Sigmoid colon (tissue), 7 donors: ENCODE results near the gene ANO6. TPM values are rescaled to one million over a fixed set of nuclear protein-coding genes. Genes with fewer than 3 reads are reported as not detected.

ENCODE experiments used
- DNase-seq: peaks from one replicate; pipeline ENCODE4 v3.0.0-alpha.2; 2019
- H3K27ac ChIP-seq, 4 donors: fragments of 200-600 bp; sonication (generic); one replicate each; pipeline ENCODE4 v1.5.1; 2016 to 2019; ENCODE audit warnings: mild to moderate bottlenecking in 1 of 4
- H3K27me3 ChIP-seq, 3 donors: fragments of 200-600 bp; sonication (generic); one replicate each; pipeline ENCODE4 v1.5.1; 2019; ENCODE audit warnings: mild to moderate bottlenecking in 1 of 3
- H3K36me3 ChIP-seq, 4 donors: fragments of 200-600 bp; sonication (generic); one replicate each; pipeline ENCODE4 v1.5.1; 2016 to 2019
- H3K4me1 ChIP-seq, 4 donors: fragments of 200-600 bp; sonication (generic); one replicate each; pipeline ENCODE4 v1.5.1; 2017 to 2019
- H3K4me3 ChIP-seq, 4 donors: fragments of 200-600 bp; sonication (generic); one replicate each; pipeline ENCODE4 v1.5.1; 2017 to 2019; ENCODE audit warnings: mild to moderate bottlenecking in 2 of 4, moderate library complexity in 1 of 4
- H3K9me3 ChIP-seq, 4 donors: fragments of 200-600 bp in 3 of 4; sonication (generic) in 3 of 4; one replicate each; pipeline versions ENCODE4 v1.5.1 to v1.6.1; 2013 to 2019
- CTCF ChIP-seq, 4 experiments: fragments of 450-650 bp in 3 of 4; fragments of 200-600 bp in 1 of 4; IDR thresholded peaks; one replicate each; pipeline ENCODE4 v1.5.1; 2016 to 2019; ENCODE audit warnings: antibody characterized with exemption in 4 of 4, mild to moderate bottlenecking in 3 of 4, moderate library complexity in 2 of 4
- EP300 ChIP-seq, 4 donors: sonication (generic); formaldehyde crosslinking; IDR thresholded peaks; one replicate each; pipeline ENCODE4 v1.6.1; 2017; ENCODE audit warnings: antibody characterized with exemption in 4 of 4
- POLR2A ChIP-seq, 2 donors: fragments of 450-650 bp; IDR thresholded peaks; one replicate each; pipeline ENCODE4 v1.6.1; 2016; ENCODE audit warnings: antibody characterized with exemption in 2 of 2, mild to moderate bottlenecking in 2 of 2, moderate library complexity in 2 of 2
- POLR2AphosphoS5 ChIP-seq, 4 donors: sonication (generic); formaldehyde crosslinking; IDR thresholded peaks; one replicate each; pipeline ENCODE4 v1.6.1; 2017; ENCODE audit warnings: antibody characterized with exemption in 4 of 4
- WGBS, 2 donors: extraction: QIAGEN DNeasy Blood & Tissue Kit; methylation state at CpG; one replicate each; pipeline ENCODE4 v1.1.7; 2013; 5-methylcytosine and 5-hydroxymethylcytosine counted together
- intact Hi-C: fragments of 100-400 bp; cut with DNase I; formaldehyde crosslinking; loops from one replicate; pipeline ENCODE4 v1.15.1; 2023
- polyA plus RNA-seq, 3 donors: library from polyadenylated mRNA; stranded (reverse); fragments of 200-250 nt; gene quantifications; one replicate each; pipeline ENCODE4 v1.2.3, GENCODE V29; 2013
- total RNA-seq, 4 donors: library from RNA; depleted of rRNA; stranded (reverse); fragments of >200 nt; gene quantifications; one replicate each; pipeline ENCODE4 v1.1.0, GENCODE V29; 2016
- donor health status: healthy with polysubstance abuse.
- donor health status: Bipolar disorder and iron deficiency.
- donor health status: healthy.

The ANO6 gene
- total and polyA plus RNA-seq, 7 donors: 1.2 to 107 (median 98.5) TPM

- no peaks in the 10 kb centered on the region for H3K4me1 ChIP-seq
- no peak for TF ChIP-seq EP300 (IDR thresholded peaks at IDR 0.05)
- no peak for TF ChIP-seq CTCF (IDR thresholded peaks at IDR 0.05)
- no peak for TF ChIP-seq POLR2A (IDR thresholded peaks at IDR 0.05)
- TF ChIP-seq POLR2AphosphoS5 (IDR thresholded peaks at IDR 0.05): no peak
- no peak overlapping the region for H3K27ac ChIP-seq
- no peak for DNase-seq
- WGBS, 2 donors: 97 to 100% methylated on average over 1 of the region's 1 CpG
- no peaks in the 10 kb centered on the region for H3K9me3 ChIP-seq
- peaks cover 16 to 67% (median 23%) of the 10 kb centered on the region in 4 donors for H3K36me3 ChIP-seq
- no peak overlapping the region for H3K4me3 ChIP-seq
- H3K27me3 ChIP-seq: no peaks in the 10 kb centered on the region
- intact Hi-C loops: no loop called here
Observed at GRCh38 chr12:45429831-45430230, 213.9 kb downstream of the ANO6 start.

- DNase-seq: no peak
- H3K27me3 ChIP-seq: no peaks in the 10 kb centered on the region
- H3K36me3 ChIP-seq: peaks cover 11 to 55% (median 23%) of the 10 kb centered on the region in 4 donors
- TF ChIP-seq EP300 (IDR thresholded peaks at IDR 0.05): no peak
- no peak for TF ChIP-seq CTCF (IDR thresholded peaks at IDR 0.05)
- TF ChIP-seq POLR2AphosphoS5 (IDR thresholded peaks at IDR 0.05): no peak
- TF ChIP-seq POLR2A (IDR thresholded peaks at IDR 0.05): no peak
- WGBS, 2 donors: 87 to 92% methylated on average over 5 of the region's 5 CpGs
- H3K9me3 ChIP-seq: no peaks in the 10 kb centered on the region
- no peak overlapping the region for H3K4me3 ChIP-seq
- intact Hi-C loops: no loop called here
- H3K27ac ChIP-seq: no peak overlapping the region
- H3K4me1 ChIP-seq: no peaks in the 10 kb centered on the region
Observed at GRCh38 chr12:45431126-45431525, 215.2 kb downstream of the ANO6 start.

GRCh38 chr12:45432710-45433109 lies 216.8 kb downstream of the ANO6 start:
- intact Hi-C loops: no loop called here
- WGBS, 2 donors: 98% methylated on average over 5 of the region's 5 CpGs
- Histone ChIP-seq H3K36me3 (peaks cover 11 to 39% (median 23%) of the 10 kb centered on the region in 4 donors), H3K4me3 (no peak overlapping the region), H3K9me3 (no peaks in the 10 kb centered on the region), H3K27ac (no peak overlapping the region), H3K4me1 (no peaks in the 10 kb centered on the region), H3K27me3 (no peaks in the 10 kb centered on the region)
- no peak for DNase-seq
- TF ChIP-seq EP300 (IDR thresholded peaks at IDR 0.05) (no peak), CTCF (IDR thresholded peaks at IDR 0.05) (no peak), POLR2AphosphoS5 (IDR thresholded peaks at IDR 0.05) (no peak), POLR2A (IDR thresholded peaks at IDR 0.05) (no peak)

GRCh38 chr12:45433441-45433868 lies 217.6 kb downstream of the ANO6 start:
- H3K27ac ChIP-seq: no peak overlapping the region
- no peaks in the 10 kb centered on the region for H3K4me1 ChIP-seq
- no peaks in the 10 kb centered on the region for H3K27me3 ChIP-seq
- no peak overlapping the region for H3K4me3 ChIP-seq
- intact Hi-C loops: no loop called here
- no peak for DNase-seq
- H3K9me3 ChIP-seq: no peaks in the 10 kb centered on the region
- peaks cover 11 to 31% (median 23%) of the 10 kb centered on the region in 4 donors for H3K36me3 ChIP-seq
- 81% methylated on average over 6 of the region's 6 CpGs for WGBS, 2 donors
- TF ChIP-seq EP300 (IDR thresholded peaks at IDR 0.05) (no peak), CTCF (IDR thresholded peaks at IDR 0.05) (no peak), POLR2A (IDR thresholded peaks at IDR 0.05) (no peak), POLR2AphosphoS5 (IDR thresholded peaks at IDR 0.05) (no peak)

GRCh38 chr12:45434094-45434493 lies 218.2 kb downstream of the ANO6 start:
- Histone ChIP-seq H3K27me3 (no peaks in the 10 kb centered on the region), H3K9me3 (no peaks in the 10 kb centered on the region), H3K36me3 (peaks cover 6 to 26% (median 20%) of the 10 kb centered on the region in 4 donors), H3K4me3 (no peak overlapping the region), H3K4me1 (no peaks in the 10 kb centered on the region), H3K27ac (no peak overlapping the region)
- 87 to 94% methylated on average over 7 of the region's 7 CpGs for WGBS, 2 donors
- intact Hi-C loops: no loop called here
- DNase-seq: no peak
- TF ChIP-seq POLR2A (IDR thresholded peaks at IDR 0.05) (no peak), POLR2AphosphoS5 (IDR thresholded peaks at IDR 0.05) (no peak), CTCF (IDR thresholded peaks at IDR 0.05) (no peak), EP300 (IDR thresholded peaks at IDR 0.05) (no peak)
